Kidney capillary endothelial cell (primary cell): ENCODE measurements around the gene FGD5.
A peak's percentile ranks its signal among the peaks of the same experiment; 100 is the strongest.

Source experiments
- DNase-seq: peaks from one replicate; pipeline ENCODE4 v3.0.0-alpha.2; 2018; ENCODE audit warnings: low spot score

The FGD5 gene

GRCh38 chr3:14829811-14830210 is 11.0 kb downstream of the FGD5 start:
- no peak for DNase-seq

GRCh38 chr3:14831916-14832450 is 13.2 kb downstream of the FGD5 start:
- DNase-seq: no peak

- no peak for DNase-seq
These were observed 14.4 kb downstream of the FGD5 start for GRCh38 chr3:14832975-14833722.

GRCh38 chr3:14834121-14834520 is 15.4 kb downstream of the FGD5 start:
- DNase-seq: no peak

GRCh38 chr3:14834807-14835466 is 16.2 kb downstream of the FGD5 start:
- DNase-seq: no peak

GRCh38 chr3:14836049-14836468 is 17.3 kb downstream of the FGD5 start:
- DNase-seq: peak; percentile 43

GRCh38 chr3:14837186-14837877 is 18.6 kb downstream of the FGD5 start:
- no peak for DNase-seq

- DNase-seq: no peak
These were observed 19.1 kb downstream of the FGD5 start for GRCh38 chr3:14837878-14838258.

- DNase-seq: no peak
These were observed 20.5 kb downstream of the FGD5 start for GRCh38 chr3:14839236-14839635.

- no peak for DNase-seq
These were observed 23.1 kb downstream of the FGD5 start for GRCh38 chr3:14841836-14842235.

- DNase-seq: no peak
These were observed 23.5 kb downstream of the FGD5 start for GRCh38 chr3:14842277-14842676.

GRCh38 chr3:14843321-14843720 is 24.6 kb downstream of the FGD5 start:
- no peak for DNase-seq

GRCh38 chr3:14844386-14845170 is 25.8 kb downstream of the FGD5 start:
- no peak for DNase-seq

- DNase-seq: no peak
These were observed 26.4 kb downstream of the FGD5 start for GRCh38 chr3:14845180-14845579.

- no peak for DNase-seq
These were observed 27.1 kb downstream of the FGD5 start for GRCh38 chr3:14845826-14846225.

GRCh38 chr3:14846226-14846880 is 27.6 kb downstream of the FGD5 start:
- no peak for DNase-seq

GRCh38 chr3:14847613-14848541 is 29.1 kb downstream of the FGD5 start:
- DNase-seq: peak; percentile 69

- no peak for DNase-seq
These were observed 30.1 kb downstream of the FGD5 start for GRCh38 chr3:14848906-14849305.

GRCh38 chr3:14849638-14850230 is 31.0 kb downstream of the FGD5 start:
- peak; percentile 73 for DNase-seq

- no peak for DNase-seq
These were observed 33.4 kb downstream of the FGD5 start for GRCh38 chr3:14852058-14852594.
